ENCODE measurements around the gene PPIL1.

DNA sequence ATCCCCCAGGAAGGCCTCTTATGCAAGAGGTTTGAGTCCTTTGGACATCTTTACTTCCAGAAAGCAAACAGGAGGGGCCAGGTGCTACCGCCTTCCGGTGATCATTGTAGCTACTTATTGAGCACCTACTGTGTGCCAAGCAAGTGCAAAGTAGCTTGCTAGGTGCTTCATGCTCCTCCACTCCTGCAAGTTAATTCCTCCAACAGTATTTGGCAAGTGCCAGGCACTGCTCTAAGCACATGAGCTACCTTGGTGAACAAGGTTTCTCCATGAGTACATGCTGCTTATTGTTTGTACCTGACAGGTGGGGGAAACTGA is 37.6 kb downstream of the PPIL1 start:
- TF ChIP-seq, protein P1, sequence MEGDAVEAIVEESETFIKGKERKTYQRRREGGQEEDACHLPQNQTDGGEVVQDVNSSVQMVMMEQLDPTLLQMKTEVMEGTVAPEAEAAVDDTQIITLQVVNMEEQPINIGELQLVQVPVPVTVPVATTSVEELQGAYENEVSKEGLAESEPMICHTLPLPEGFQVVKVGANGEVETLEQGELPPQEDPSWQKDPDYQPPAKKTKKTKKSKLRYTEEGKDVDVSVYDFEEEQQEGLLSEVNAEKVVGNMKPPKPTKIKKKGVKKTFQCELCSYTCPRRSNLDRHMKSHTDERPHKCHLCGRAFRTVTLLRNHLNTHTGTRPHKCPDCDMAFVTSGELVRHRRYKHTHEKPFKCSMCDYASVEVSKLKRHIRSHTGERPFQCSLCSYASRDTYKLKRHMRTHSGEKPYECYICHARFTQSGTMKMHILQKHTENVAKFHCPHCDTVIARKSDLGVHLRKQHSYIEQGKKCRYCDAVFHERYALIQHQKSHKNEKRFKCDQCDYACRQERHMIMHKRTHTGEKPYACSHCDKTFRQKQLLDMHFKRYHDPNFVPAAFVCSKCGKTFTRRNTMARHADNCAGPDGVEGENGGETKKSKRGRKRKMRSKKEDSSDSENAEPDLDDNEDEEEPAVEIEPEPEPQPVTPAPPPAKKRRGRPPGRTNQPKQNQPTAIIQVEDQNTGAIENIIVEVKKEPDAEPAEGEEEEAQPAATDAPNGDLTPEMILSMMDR (IDR thresholded peaks at IDR 0.05): no peak
- no peak for TF ChIP-seq POLR2A (IDR thresholded peaks at IDR 0.05)
